HCT116 (cell line): ENCODE results near the gene PITPNC1. TPM values are rescaled to one million over a fixed set of nuclear protein-coding genes. Genes with fewer than 3 reads are reported as not detected.

Experiments used
- ATAC-seq: fragments of 200-7000 bp; cut with Tn5 transposase; 2 replicates; pipeline ENCODE4 v1.9.1; 2020; ENCODE audit warnings: mild to moderate bottlenecking, moderate library complexity
- BruUV-seq: library from RNA; stranded (reverse); fragments of 400-500 nt; replicated peaks from 2 replicates; lab custom pipeline; 2021; lab: Mats Ljungman, UMichigan
- CTCF ChIA-PET: fragments of 300-600 bp; sonication (Branson Sonifier 250); formaldehyde crosslinking; loops from one replicate; lab custom pipeline; 2021; ENCODE audit warnings: antibody characterized with exemption; lab: Charles Lee
- POLR2A ChIA-PET: fragments of 300-600, 350-600 bp; sonication (Branson Sonifier 250); formaldehyde crosslinking; loops from one replicate; lab custom pipeline; 2021; ENCODE audit warnings: antibody characterized with exemption; lab: Charles Lee
- RAD21 ChIA-PET, 2 experiments: fragments of 300-600 bp; sonication (Branson Sonifier 250); formaldehyde crosslinking; loops; one replicate each; lab custom pipeline; 2023; ENCODE audit warnings: low total read pairs in 2 of 2; ENCODE audit not compliant: uncharacterized antibody in 2 of 2, unreplicated experiment in 2 of 2, low non-redundant PET in 1 of 2; lab: Charles Lee
- DNase-seq: peaks from one replicate; pipeline ENCODE4 v3.0.0-alpha.2; 2010; ENCODE audit warnings: low read depth, low spot score
- H2AFZ ChIP-seq: fragments of 200-600 bp; shearing (Covaris generic), sonication (generic); 2 replicates; pipeline ENCODE4 v1.6.1; 2017; ENCODE audit warnings: low read depth, mixed run types, mixed read lengths, antibody characterized with exemption, low read length; ENCODE audit not compliant: poor library complexity, severe bottlenecking
- H3K27ac ChIP-seq: 2 replicates; pipeline ENCODE4 v1.5.1; 2012; ENCODE audit warnings: low read depth, low read length
- H3K27me3 ChIP-seq: fragments of 200-600 bp; sonication (generic); 2 replicates; pipeline ENCODE4 v1.6.1; 2016; ENCODE audit warnings: mixed run types, low read length, mixed read lengths; ENCODE audit not compliant: insufficient read depth
- H3K36me3 ChIP-seq, 2 experiments: fragments of 200-500 bp in 1 of 2; fragments of 200-600 bp in 1 of 2; sonication (Bioruptor generic) in 1 of 2; sonication (generic) in 1 of 2; 2 replicates each; pipeline versions ENCODE4 v1.5.1 to v1.6.1; 2014 to 2016; ENCODE audit warnings: low read length in 2 of 2, inconsistent platforms in 1 of 2, mixed read lengths in 1 of 2, mixed run types in 1 of 2; ENCODE audit not compliant: insufficient read depth in 2 of 2, control insufficient read depth in 1 of 2
- H3K4me1 ChIP-seq, 2 experiments: fragments of 200-600 bp in 1 of 2; sonication (generic) in 1 of 2; 2 replicates each; pipeline versions ENCODE4 v1.5.1 to v1.6.1; 2012 to 2017; ENCODE audit warnings: low read length in 2 of 2, inconsistent platforms in 1 of 2, mild to moderate bottlenecking in 1 of 2, mixed read lengths in 1 of 2, mixed run types in 1 of 2, moderate library complexity in 1 of 2; ENCODE audit not compliant: insufficient read depth in 2 of 2, control insufficient read depth in 1 of 2
- H3K4me2 ChIP-seq: fragments of 200-600 bp; sonication (generic); 2 replicates; pipeline ENCODE4 v1.6.1; 2017; ENCODE audit warnings: mixed run types, low read length, mixed read lengths
- H3K4me3 ChIP-seq, 2 experiments: fragments of 200-600 bp in 1 of 2; sonication (generic) in 1 of 2; replicated peaks in 1 of 2; 2 replicates each; pipeline ENCODE4 v1.5.1; 2011 to 2016; ENCODE audit warnings: low read length in 2 of 2, control low read depth in 1 of 2, low read depth in 1 of 2, mild to moderate bottlenecking in 1 of 2, mixed read lengths in 1 of 2, mixed run types in 1 of 2
- H3K79me2 ChIP-seq: fragments of 200-600 bp; sonication (generic); 2 replicates; pipeline ENCODE4 v1.6.1; 2017; ENCODE audit warnings: mild to moderate bottlenecking, mixed run types, low read length, moderate library complexity, mixed read lengths; ENCODE audit not compliant: insufficient read depth
- H3K9ac ChIP-seq: fragments of 200-600 bp; sonication (generic); 2 replicates; pipeline ENCODE4 v1.6.1; 2016; ENCODE audit warnings: low read length, mixed read lengths
- H3K9me2 ChIP-seq: fragments of 200-600 bp; sonication (generic), shearing (Covaris generic); 2 replicates; pipeline ENCODE4 v1.6.1; 2017; ENCODE audit warnings: mixed run types, mild to moderate bottlenecking, moderate library complexity; ENCODE audit not compliant: insufficient read depth
- H3K9me3 ChIP-seq, 2 experiments: fragments of 200-500 bp in 1 of 2; fragments of 200-600 bp in 1 of 2; sonication (Bioruptor generic) in 1 of 2; sonication (generic) in 1 of 2; 2 replicates each; pipeline ENCODE4 v1.6.1; 2014 to 2017; ENCODE audit warnings: low read length in 2 of 2, mixed read lengths in 2 of 2, inconsistent platforms in 1 of 2, low read depth in 1 of 2, mild to moderate bottlenecking in 1 of 2, mixed run types in 1 of 2, moderate library complexity in 1 of 2; ENCODE audit not compliant: control insufficient read depth in 1 of 2, insufficient read depth in 1 of 2
- H4K20me1 ChIP-seq: fragments of 200-600 bp; sonication (generic), shearing (Covaris generic); 2 replicates; pipeline ENCODE4 v1.6.1; 2017; ENCODE audit warnings: mixed run types, mild to moderate bottlenecking, moderate library complexity; ENCODE audit not compliant: insufficient read depth
- CBX3 ChIP-seq: IDR thresholded peaks from 2 replicates; pipeline ENCODE4 v1.6.1; 2012; ENCODE audit warnings: low read depth
- CEBPB ChIP-seq: IDR thresholded peaks from 2 replicates; pipeline ENCODE4 v1.6.1; 2012; ENCODE audit warnings: low read depth
- ELF1 ChIP-seq: IDR thresholded peaks from 2 replicates; pipeline ENCODE4 v1.6.1; 2012; ENCODE audit warnings: low read depth, borderline replicate concordance
- FOSL1 ChIP-seq: IDR thresholded peaks from 2 replicates; pipeline ENCODE4 v1.6.1; 2012; ENCODE audit warnings: low read depth
- JUND ChIP-seq: IDR thresholded peaks from 2 replicates; pipeline ENCODE4 v1.6.1; 2012
- POLR2AphosphoS5 ChIP-seq: IDR thresholded peaks from 2 replicates; pipeline ENCODE4 v1.6.1; 2011; ENCODE audit warnings: mild to moderate bottlenecking, low read depth, low read length, moderate library complexity
- RAD21 ChIP-seq: IDR thresholded peaks from 2 replicates; pipeline ENCODE4 v1.6.1; 2012; ENCODE audit warnings: low read depth, mild to moderate bottlenecking
- SIN3A ChIP-seq: IDR thresholded peaks from 2 replicates; pipeline ENCODE4 v1.6.1; 2012; ENCODE audit warnings: low read depth
- SP1 ChIP-seq: IDR thresholded peaks from 2 replicates; pipeline ENCODE4 v1.6.1; 2012; ENCODE audit warnings: low read depth
- SRF ChIP-seq: IDR thresholded peaks from 2 replicates; pipeline ENCODE4 v1.6.1; 2012; ENCODE audit warnings: low read depth
- YY1 ChIP-seq: IDR thresholded peaks from 2 replicates; pipeline ENCODE4 v1.6.1; 2011; ENCODE audit warnings: low read length, low read depth, moderate library complexity, mild to moderate bottlenecking; ENCODE audit not compliant: insufficient replicate concordance; ENCODE audit errors: extremely low read depth
- intact Hi-C: fragments of 100-400 bp; cut with micrococcal nuclease; formaldehyde crosslinking; loops from 2 replicates; pipeline ENCODE4 v1.10.0; 2022
- total RNA-seq: library from RNA; stranded (reverse); gene quantifications from one replicate; pipeline ENCODE4 v1.2.1, GENCODE V29; 2021; ENCODE audit not compliant: unreplicated experiment
- TF ChIP-seq, protein P1 (sequence below): IDR thresholded peaks from 2 replicates; pipeline ENCODE4 v1.6.1; 2012
- TF ChIP-seq, protein P2 (sequence below): IDR thresholded peaks from 2 replicates; pipeline ENCODE4 v1.6.1; 2012

Gene PITPNC1
- total RNA-seq, 1 experiment from 2014 or later: 41.9 TPM

- Histone ChIP-seq H3K9ac (peak overlapping the region; percentile 54), H3K27me3 (no peaks in the 10 kb centered on the region), H2AFZ (peak overlapping the region; percentile 34), H3K9me2 (no peaks in the 10 kb centered on the region), H4K20me1 (no peaks in the 10 kb centered on the region), H3K36me3 (no peaks in the 10 kb centered on the region), H3K79me2 (peaks cover 3% of the 10 kb centered on the region; the same call in 1 of the 2 replicates), H3K4me1 (peaks cover 13 to 40% of the 10 kb centered on the region in 2 experiments), H3K27ac (peak overlapping the region; percentile 48), H3K4me2 (peak overlapping the region; percentile 85), H3K9me3 (no peaks in the 10 kb centered on the region), H3K4me3 (peak overlapping the region; percentile 25 to 48)
- DNase-seq (peak; percentile 81), ATAC-seq (peak; percentile 92)
- ChIA-PET POLR2A (interaction anchor here (0.6 to 4.1 kb wide), 7 partner anchors 9 to 239 kb away, joined by 3 to 32 read pairs (median 5); no protein-coding TSS in a partner anchor), RAD21 (interaction anchor here (0.5 to 2.2 kb wide), 9 partner anchors 10 to 67 kb away, joined by 3 to 9 read pairs (median 4); no protein-coding TSS in a partner anchor), CTCF (interaction anchor here (0.7 to 1.7 kb wide), 6 partner anchors 9 to 67 kb away, joined by 3 to 9 read pairs (median 5); no protein-coding TSS in a partner anchor)
- intact Hi-C loops: no loop called here
- BruUV-seq: TSS peak; percentile 56
- TF ChIP-seq SIN3A (peak; percentile 62; the same call in 1 of the 2 replicates), ELF1 (no peak), POLR2AphosphoS5 (peak; percentile 49), YY1 (peak; percentile 39), FOSL1 (peak; percentile 90), SP1 (peak; percentile 77), CEBPB (no peak), RAD21 (0 out of 2 replicates have a peak, but pooled peaks have one; percentile 26), JUND (peak; percentile 89), SRF (peak; percentile 60; the same call in 1 of the 2 replicates), CBX3 (peak; percentile 85)
- TF ChIP-seq, protein P1, sequence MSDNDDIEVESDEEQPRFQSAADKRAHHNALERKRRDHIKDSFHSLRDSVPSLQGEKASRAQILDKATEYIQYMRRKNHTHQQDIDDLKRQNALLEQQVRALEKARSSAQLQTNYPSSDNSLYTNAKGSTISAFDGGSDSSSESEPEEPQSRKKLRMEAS: peak; percentile 51; the same call in 1 of the 2 replicates
- TF ChIP-seq, protein P2, sequence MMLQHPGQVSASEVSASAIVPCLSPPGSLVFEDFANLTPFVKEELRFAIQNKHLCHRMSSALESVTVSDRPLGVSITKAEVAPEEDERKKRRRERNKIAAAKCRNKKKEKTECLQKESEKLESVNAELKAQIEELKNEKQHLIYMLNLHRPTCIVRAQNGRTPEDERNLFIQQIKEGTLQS: no peak
These were observed 64.2 kb downstream of the PITPNC1 start for GRCh38 chr17:67441052-67441895.
